ENCODE measurements around the gene CNOT11. TPM values are rescaled to one million over a fixed set of nuclear protein-coding genes. Genes with fewer than 3 reads are reported as not detected.

Gene CNOT11
- total and polyA plus RNA-seq, 2 of the 8 experiments (the other 6 are each of a cell fraction or from before 2014, with no cell fraction given) = 41.5 to 54.6 TPM

DNA sequence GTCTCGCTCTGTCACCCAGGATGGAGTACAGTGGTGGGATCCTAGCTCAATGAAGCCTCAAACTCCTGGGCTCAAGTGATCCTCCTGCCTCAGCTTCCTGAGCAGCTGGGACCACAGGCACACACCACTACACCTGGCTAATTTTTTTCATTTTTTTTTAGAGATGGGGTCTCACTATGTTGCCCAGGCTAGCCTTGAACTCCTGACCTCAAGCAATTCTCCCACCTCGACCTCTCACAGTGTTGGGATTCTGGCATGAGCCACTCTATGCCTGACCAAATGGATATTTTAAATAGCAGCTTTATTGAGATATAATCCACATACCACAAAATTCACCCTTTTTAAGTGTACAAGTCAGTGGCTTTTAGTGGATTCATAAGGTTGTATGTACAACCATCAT lies 44.7 kb downstream of the CNOT11 start:
- Histone ChIP-seq H3K4ac (replicated peaks; ENCODE audit: insufficient read length, low read depth, low read length) (no peak overlapping the region), H3K4me2 (ENCODE audit: insufficient read depth in 1 of 2, low read depth in 2 of 2, low read length in 2 of 2) (no peak overlapping the region), H3K4me3 (ENCODE audit: extremely low read depth in 1 of 4, insufficient read depth in 2 of 4, low read depth in 3 of 4, low read length in 4 of 4) (no peak overlapping the region), H3K4me1 (replicated peaks in 1 of 4; ENCODE audit: control insufficient read depth in 3 of 4, insufficient read depth in 4 of 4, low read length in 3 of 4) (no peaks in the 10 kb centered on the region), H2AFZ (ENCODE audit: low read length) (no peak overlapping the region), H4K91ac (replicated peaks; ENCODE audit: insufficient read length, low read length) (no peak overlapping the region), H3K9me3 (ENCODE audit: insufficient read depth in 2 of 2, low read depth in 1 of 2, low read length in 1 of 2) (no peaks in the 10 kb centered on the region), H3K79me1 (ENCODE audit: low read depth, low read length) (peaks cover 9% of the 10 kb centered on the region), H4K20me1 (replicated peaks in 1 of 2; ENCODE audit: control insufficient read depth in 1 of 2, insufficient read depth in 2 of 2, low read length in 2 of 2) (peaks cover 0 to 13% of the 10 kb centered on the region in 2 experiments), H3K18ac (ENCODE audit: extremely low read depth, low read length) (no peak overlapping the region), H3K23ac (ENCODE audit: insufficient read length) (no peak overlapping the region), H4K5ac (ENCODE audit: insufficient read length, low read depth, low read length) (no peak overlapping the region), H3K36me3 (ENCODE audit: control insufficient read depth in 2 of 4, insufficient read depth in 4 of 4, low read length in 3 of 4) (peaks cover 0 to 15% (median 1%) of the 10 kb centered on the region in 4 experiments; a peak in 2 of 8 replicates), H2BK120ac (replicated peaks; ENCODE audit: low read depth, low read length) (no peak overlapping the region), H3K27ac (ENCODE audit: low read depth, low read length) (no peak overlapping the region), H3K14ac (ENCODE audit: insufficient read length) (no peak overlapping the region), H2AK5ac (ENCODE audit: low read depth, low read length) (no peak overlapping the region), H3K56ac (replicated peaks; ENCODE audit: insufficient read length, low read depth, low read length) (no peak overlapping the region), H2BK15ac (ENCODE audit: low read length) (no peak overlapping the region), H2BK20ac (ENCODE audit: low read length) (no peak overlapping the region), H2BK12ac (ENCODE audit: low read depth, low read length) (no peak overlapping the region), H3K9ac (replicated peaks in 1 of 4; ENCODE audit: extremely low read depth in 1 of 4, low read depth in 3 of 4, low read length in 3 of 4) (no peak overlapping the region), H3K79me2 (ENCODE audit: control insufficient read depth in 1 of 2, insufficient read depth in 2 of 2, low read length in 2 of 2) (peaks cover 0 to 61% of the 10 kb centered on the region in 2 experiments; a peak in 3 of 4 replicates), H4K8ac (ENCODE audit: extremely low read depth, insufficient read depth, low read length) (no peak overlapping the region), H2BK5ac (ENCODE audit: low read depth, low read length) (no peak overlapping the region), H3K27me3 (replicated peaks in 1 of 4; ENCODE audit: control insufficient read depth in 3 of 4, extremely low read depth in 1 of 4, insufficient read depth in 3 of 4, low read length in 3 of 4) (no peaks in the 10 kb centered on the region), H3K23me2 (ENCODE audit: low read depth, low read length) (no peaks in the 10 kb centered on the region)
- CTCF ChIA-PET (ENCODE audit: partially characterized antibody) = interaction anchor here (0.6 to 1.6 kb wide), 4 partner anchors 15 to 842 kb away, joined by 3 to 7 read pairs (median 5); partner anchors contain the start of gene CREG2
- 93% methylated on average over 2 of the region's 2 CpGs; no CpG with 5 or more reads in 1 of the 2 experiments for WGBS, 2 experiments (ENCODE audit: extremely low coverage in 1 of 2, insufficient coverage in 1 of 2, insufficient read length in 1 of 2, insufficient replicate concordance in 2 of 2, low coverage in 1 of 2, low lambda C conversion rate in 2 of 2, missing lambda C conversion rate in 1 of 2)
- DNase-seq (ENCODE audit: low read depth in 1 of 2, low spot score in 2 of 2) (no peak), FAIRE-seq (no peak)
- POLR2A ChIA-PET (ENCODE audit: partially characterized antibody) = interaction anchor here (0.7 to 1.8 kb wide), 2 partner anchors 11 to 26 kb away, joined by 4 to 5 read pairs; no protein-coding TSS in a partner anchor
- TF ChIP-seq RAD21 (IDR thresholded peaks at IDR 0.05 in 1 of 2, conservative IDR thresholded peaks at IDR 0.05 in 1 of 2; ENCODE audit: low read depth in 2 of 2, low read length in 2 of 2) (no peak), RFX5 (IDR thresholded peaks at IDR 0.05; ENCODE audit: borderline replicate concordance, low read depth, low read length) (no peak), MAFK (IDR thresholded peaks at IDR 0.05; ENCODE audit: low read depth, low read length) (no peak)
